HL-60 (cell line): ENCODE data around the gene ARAF.
A peak's percentile ranks its signal among the peaks of the same experiment; 100 is the strongest.

ENCODE experiments used
- DNase-seq, 2 experiments: peaks; one replicate each; pipeline ENCODE4 v3.0.0-alpha.2; 2010 to 2020; ENCODE audit warnings: low read depth in 1 of 2, low spot score in 1 of 2
- H3K27ac ChIP-seq: fragments of 250-450 bp; sonication (Bioruptor Pico); replicated peaks from 2 replicates; pipeline ENCODE4 v1.5.1; 2020; ENCODE audit warnings: mild to moderate bottlenecking, moderate library complexity
- H3K27me3 ChIP-seq: fragments of 250-450 bp; sonication (Bioruptor Pico); 2 replicates; pipeline ENCODE4 v1.5.1; 2021; ENCODE audit warnings: mild to moderate bottlenecking, moderate library complexity; ENCODE audit not compliant: insufficient read depth, poor library complexity, severe bottlenecking
- H3K4me3 ChIP-seq: replicated peaks from 2 replicates; pipeline ENCODE4 v1.5.1; 2011; ENCODE audit warnings: mild to moderate bottlenecking, control low read depth, low read length; ENCODE audit not compliant: insufficient read depth
- CTCF ChIP-seq: IDR thresholded peaks from one replicate; pipeline ENCODE4 v1.5.1; 2011; ENCODE audit warnings: low read length, control low read depth, inconsistent platforms; ENCODE audit not compliant: insufficient read depth
- GABPA ChIP-seq: IDR thresholded peaks from 2 replicates; pipeline ENCODE4 v1.6.1; 2012; ENCODE audit warnings: low read depth
- POLR2AphosphoS5 ChIP-seq: IDR thresholded peaks from 2 replicates; pipeline ENCODE4 v1.6.1; 2012; ENCODE audit warnings: low read depth
- REST ChIP-seq: IDR thresholded peaks from 2 replicates; pipeline ENCODE4 v1.6.1; 2012; ENCODE audit warnings: low read depth; ENCODE audit not compliant: insufficient replicate concordance
- SPI1 ChIP-seq: IDR thresholded peaks from 2 replicates; pipeline ENCODE4 v1.6.1; 2012; ENCODE audit warnings: low read depth, mild to moderate bottlenecking, borderline replicate concordance

ARAF gene

DNA sequence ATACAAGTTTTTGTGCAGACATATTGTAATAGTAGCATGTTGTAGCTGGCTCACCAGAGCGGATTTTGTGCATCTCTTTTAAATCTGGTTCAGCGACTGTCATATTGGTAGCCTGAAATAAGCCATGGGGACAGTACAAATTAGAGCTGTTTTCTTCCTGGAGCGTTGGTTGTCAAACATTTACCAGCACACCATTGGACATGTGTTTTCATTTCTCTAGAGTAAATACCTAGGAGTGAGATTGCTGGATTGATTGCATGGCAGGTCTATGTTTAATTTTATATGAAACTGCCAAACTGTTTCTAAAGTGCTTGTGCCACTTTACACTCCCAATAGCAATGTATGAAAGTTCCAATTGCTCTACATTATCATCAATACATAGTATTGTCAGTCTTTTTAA is 2.6 kb upstream of the ARAF start:
- H3K4me3 ChIP-seq: no peak overlapping the region
- TF ChIP-seq SPI1 (no peak), GABPA (no peak), REST (no peak), POLR2AphosphoS5 (no peak), CTCF (no peak)
- no peak overlapping the region for H3K27ac ChIP-seq
- no peak for DNase-seq
- H3K27me3 ChIP-seq: no peaks in the 10 kb centered on the region

GRCh38 chrX:47560179-47560933 is 649 bp upstream of the ARAF start:
- Histone ChIP-seq H3K27ac (peak overlapping the region; percentile 99), H3K4me3 (peak overlapping the region; percentile 62), H3K27me3 (no peaks in the 10 kb centered on the region)
- no peak for DNase-seq
- TF ChIP-seq CTCF (no peak), SPI1 (no peak), POLR2AphosphoS5 (no peak)

- Histone ChIP-seq H3K27ac (peak overlapping the region; percentile 99), H3K27me3 (no peaks in the 10 kb centered on the region), H3K4me3 (peak overlapping the region; percentile 62)
- TF ChIP-seq CTCF (no peak), POLR2AphosphoS5 (no peak)
- no peak for DNase-seq
Observed at GRCh38 chrX:47561659-47562151, 700 bp downstream of the ARAF start.

DNA sequence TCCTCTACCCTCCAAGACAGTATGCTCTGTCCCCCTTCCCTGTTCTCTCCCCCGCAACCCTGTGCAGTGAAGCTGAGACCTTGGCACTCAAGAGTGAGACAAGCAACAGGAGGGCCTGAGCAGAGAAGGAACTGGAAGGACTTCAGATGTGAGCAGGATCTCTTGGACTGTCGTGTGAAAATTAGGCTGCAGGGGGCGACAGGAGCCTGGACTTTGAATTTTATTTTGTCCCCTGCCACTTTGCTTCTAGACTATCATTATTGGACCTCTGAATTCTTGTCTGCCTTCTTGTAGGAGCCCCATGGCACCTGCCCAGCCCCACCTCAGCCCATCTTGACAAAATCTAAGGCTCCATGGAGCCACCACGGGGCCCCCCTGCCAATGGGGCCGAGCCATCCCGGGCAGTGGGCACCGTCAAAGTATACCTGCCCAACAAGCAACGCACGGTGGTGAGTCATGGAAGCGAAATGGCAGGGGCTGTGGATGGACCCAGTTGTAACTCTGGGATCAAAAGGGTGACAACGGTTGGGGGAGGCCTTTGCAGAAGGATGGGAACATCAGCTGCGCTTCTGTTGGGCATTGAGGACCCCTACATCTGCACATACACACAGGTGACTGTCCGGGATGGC is 1.7 kb downstream of the ARAF start:
- no peaks in the 10 kb centered on the region for H3K27me3 ChIP-seq
- TF ChIP-seq CTCF (peak; percentile 10), REST (no peak), GABPA (no peak)
- H3K4me3 ChIP-seq: 0 out of 2 replicates have a peak overlapping the region, but pooled peaks have one; percentile 4
- H3K27ac ChIP-seq: peak overlapping the region; percentile 99
- peak in 1 of 2 experiments; percentile 61 for DNase-seq
